HG03354 (cell line): ENCODE measurements around the gene SLC16A1.
A peak's percentile ranks its signal among the peaks of the same experiment; 100 is the strongest.
"Not testable (repeated sequence)": the region's sequence is repeated elsewhere in the genome, so short reads cannot be mapped to it uniquely, and the experiment has no call there.

Experiments used
- ATAC-seq: cut with Tn5 transposase; IDR thresholded peaks from one replicate; pipeline ENCODE4 v1.9.1; 2021; ENCODE audit warnings: mild to moderate bottlenecking; ENCODE audit not compliant: unreplicated experiment, poor library complexity, severe bottlenecking

The SLC16A1 gene

GRCh38 chr1:112973788-112974187 lies 17.8 kb upstream of the SLC16A1 start:
- no peak for ATAC-seq

DNA sequence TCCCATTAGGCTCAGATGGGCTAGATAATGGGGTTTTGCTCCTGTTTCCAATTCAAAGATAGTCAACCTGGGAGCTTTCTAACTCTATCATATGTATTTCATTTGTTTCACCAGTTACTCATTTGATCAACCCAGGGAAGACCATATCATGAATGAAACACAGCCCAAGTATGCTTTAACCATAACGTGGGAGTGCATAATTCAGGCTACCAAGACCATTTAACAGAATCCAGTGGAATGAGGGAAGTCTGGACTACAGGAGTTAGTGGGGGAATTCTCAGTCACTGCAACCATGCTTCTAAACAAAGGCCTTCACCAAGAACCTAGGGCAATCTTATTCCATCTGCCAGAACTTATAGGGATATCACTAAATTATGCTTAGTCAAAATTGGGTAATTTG lies 15.0 kb upstream of the SLC16A1 start:
- ATAC-seq = no peak

GRCh38 chr1:112964347-112964746 lies 8.4 kb upstream of the SLC16A1 start:
- no peak for ATAC-seq

GRCh38 chr1:112961072-112961471 lies 5.1 kb upstream of the SLC16A1 start:
- no peak for ATAC-seq

- no peak for ATAC-seq
These were observed 4.4 kb upstream of the SLC16A1 start for GRCh38 chr1:112960384-112960783.

GRCh38 chr1:112958236-112958635 lies 2.2 kb upstream of the SLC16A1 start:
- not testable (repeated sequence) for ATAC-seq

DNA sequence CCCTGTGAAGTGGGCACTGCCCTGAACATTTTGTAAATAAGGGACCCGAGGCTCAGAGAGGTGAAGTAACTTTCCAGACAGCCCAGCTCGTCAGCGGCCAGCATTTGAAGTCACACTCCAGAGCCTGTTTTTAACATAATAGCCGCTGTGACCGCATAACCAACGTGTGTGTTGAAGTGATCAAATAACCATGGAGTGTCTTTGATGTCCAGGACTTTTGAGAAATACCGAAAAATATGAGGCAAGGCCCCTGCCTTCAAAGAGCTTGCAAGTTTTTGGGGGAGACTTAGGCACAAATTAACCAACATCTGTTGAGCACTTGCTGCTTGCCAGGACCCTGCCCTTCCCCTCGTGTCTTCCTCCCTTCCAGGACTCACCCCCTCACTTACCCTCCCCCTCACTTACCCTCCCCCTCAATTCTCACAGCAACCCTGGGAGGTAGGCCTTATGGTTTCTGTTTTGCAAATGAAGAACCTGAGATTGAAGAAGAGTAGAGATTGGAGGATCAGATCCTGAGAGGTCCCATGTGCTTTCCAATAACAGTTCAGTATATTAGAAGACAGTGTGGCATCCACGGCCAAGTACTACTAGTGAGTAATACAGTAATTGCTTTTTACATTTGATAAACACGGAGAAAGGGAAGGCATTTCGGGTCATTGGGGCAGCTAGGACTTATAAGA lies 1.3 kb upstream of the SLC16A1 start:
- peak; percentile 47 for ATAC-seq

- peak; percentile 14 for ATAC-seq
These were observed 642 bp upstream of the SLC16A1 start for GRCh38 chr1:112956544-112957132.

GRCh38 chr1:112954945-112955772 lies 837 bp downstream of the SLC16A1 start:
- peak; percentile 19 for ATAC-seq

DNA sequence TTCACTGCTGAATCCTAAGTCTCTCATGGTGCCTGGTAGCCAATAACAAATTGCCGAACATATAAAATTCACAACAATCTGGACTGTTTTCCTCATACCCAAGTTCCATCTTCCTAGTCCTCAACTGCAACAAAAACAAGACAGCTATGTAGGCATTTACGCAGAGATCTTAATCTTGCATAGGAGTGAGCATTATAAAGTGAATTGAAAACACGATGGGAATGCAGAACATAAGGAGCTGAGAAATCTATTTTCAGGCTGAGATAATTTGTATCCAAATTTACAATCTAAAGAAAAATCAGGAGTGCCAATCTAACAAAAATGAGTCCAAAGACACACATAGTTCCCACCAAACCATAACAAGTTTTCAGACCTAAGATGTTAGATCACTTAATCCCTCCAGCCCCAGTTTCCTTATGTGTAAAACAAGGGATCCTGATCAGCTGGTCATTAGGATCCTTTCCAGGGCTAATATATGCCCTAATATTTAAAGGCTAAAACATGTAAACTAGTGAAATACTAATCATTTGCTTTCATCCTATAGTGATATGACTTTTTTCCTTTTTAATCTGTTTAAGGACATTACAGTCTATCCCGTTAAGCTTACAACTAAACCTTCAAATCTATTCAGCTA lies 1.9 kb downstream of the SLC16A1 start:
- no peak for ATAC-seq

DNA sequence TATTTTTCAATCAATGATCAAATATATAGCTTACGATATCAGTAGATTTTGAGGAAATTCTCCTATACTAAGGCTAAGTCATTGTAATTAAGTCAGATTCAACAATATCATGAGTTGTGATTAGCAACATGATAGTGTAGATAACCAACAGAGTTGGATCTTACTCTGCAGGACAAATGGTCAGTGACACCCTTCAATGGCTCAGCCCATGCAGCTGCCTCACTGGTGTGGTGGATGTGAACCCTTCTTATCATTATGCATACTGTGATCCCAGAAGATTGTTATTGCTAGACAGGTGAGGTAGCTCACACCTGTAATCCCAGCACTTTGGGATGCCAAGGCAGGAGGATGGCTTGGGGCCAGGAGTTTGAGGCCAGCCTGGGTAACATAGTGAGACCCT lies 5.6 kb downstream of the SLC16A1 start:
- no peak for ATAC-seq

- ATAC-seq = no peak
These were observed 9.3 kb downstream of the SLC16A1 start for GRCh38 chr1:112946683-112947082.

GRCh38 chr1:112939810-112940209 lies 16.2 kb downstream of the SLC16A1 start:
- ATAC-seq = no peak

- no peak for ATAC-seq
These were observed 17.8 kb downstream of the SLC16A1 start for GRCh38 chr1:112938210-112938609.

GRCh38 chr1:112937495-112937894 lies 18.5 kb downstream of the SLC16A1 start:
- no peak for ATAC-seq

DNA sequence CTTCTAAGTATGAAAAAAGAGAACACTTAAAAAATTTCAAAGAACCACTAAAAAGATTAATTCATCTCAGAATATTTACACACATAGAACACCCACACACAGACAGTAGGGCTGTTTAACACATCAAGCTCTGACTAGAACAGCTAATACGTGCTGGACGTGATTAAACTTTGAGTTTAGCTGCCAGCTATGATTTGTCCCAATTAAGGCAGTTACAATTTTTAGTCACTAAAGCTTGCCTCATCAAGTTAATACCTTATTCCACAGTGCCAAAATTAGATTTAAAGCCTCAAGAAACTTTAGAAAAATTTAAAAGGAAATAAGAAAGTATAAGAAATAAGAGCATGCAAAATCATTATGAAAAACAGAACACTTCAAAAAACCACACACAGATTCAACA lies 18.9 kb downstream of the SLC16A1 start:
- ATAC-seq = no peak

DNA sequence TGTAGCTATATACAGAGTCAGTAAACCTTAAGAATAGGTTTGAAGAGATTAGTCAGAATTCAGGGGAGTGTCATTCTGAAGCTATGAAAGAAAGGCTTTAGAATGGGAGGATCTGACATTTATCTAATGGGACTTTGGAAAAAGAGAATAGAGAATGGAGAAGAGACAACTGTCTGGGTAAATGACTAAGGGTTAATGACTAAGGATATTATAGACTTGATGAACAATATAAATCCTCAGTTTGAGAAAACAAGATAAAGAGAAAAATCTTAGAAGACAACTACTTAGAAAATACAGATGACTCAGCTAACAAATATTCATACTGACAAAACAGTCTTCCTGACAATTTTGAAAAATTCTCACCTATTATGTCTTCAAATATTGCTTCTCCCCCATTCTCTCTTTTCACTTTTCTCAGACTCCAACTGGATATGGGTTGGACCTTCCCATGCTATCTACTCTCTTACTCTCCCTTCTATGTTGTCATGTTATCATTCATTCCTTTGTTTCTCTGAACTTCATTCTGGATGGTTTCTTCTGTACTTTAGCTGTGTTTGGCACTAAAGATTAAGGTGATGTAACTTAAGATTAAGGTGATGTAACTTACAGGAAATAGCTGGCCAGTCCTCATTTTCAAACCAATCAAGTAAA lies 20.4 kb downstream of the SLC16A1 start:
- no peak for ATAC-seq

GRCh38 chr1:112934577-112934976 lies 21.4 kb downstream of the SLC16A1 start:
- no peak for ATAC-seq

- ATAC-seq = no peak
These were observed 22.0 kb downstream of the SLC16A1 start for GRCh38 chr1:112933820-112934571.
